ENCODE results near the gene ROGDI.

- TF ChIP-seq ZNF501 (tag by site-specific recombination; IDR thresholded peaks at IDR 0.05) (no peak), ZNF768 (tag by site-specific recombination; IDR thresholded peaks at IDR 0.05) (no peak)
Observed at GRCh38 chr16:4787627-4788482, 14.6 kb downstream of the ROGDI start, which contains the start of gene SEPTIN12.

Data from HEK293 (cell line).